Right lung (tissue), 10 donors: ENCODE measurements around the gene PGC. TPM values are rescaled to one million over a fixed set of nuclear protein-coding genes. Genes with fewer than 3 reads are reported as not detected.
A peak's percentile ranks its signal among the peaks of the same experiment; 100 is the strongest.

ENCODE experiments used
- DNase-seq, 2 donors: peaks; one replicate each; pipeline ENCODE4 v3.0.0-alpha.2; 2013
- long read RNA-seq, 8 donors: transcript quantifications; one replicate each; lab custom pipeline, GENCODE V29; 2026
- polyA plus RNA-seq, 5 donors: library from polyadenylated mRNA; unstranded; fragments of 120-200 nt; gene quantifications; one replicate each; pipeline versions ENCODE4 v1.2.1 to v1.2.3, GENCODE V29; 2013; ENCODE audit warnings: inconsistent platforms in 1 of 5, low replicate concordance in 1 of 5; ENCODE audit not compliant: insufficient read length in 5 of 5, insufficient read depth in 1 of 5

PGC gene
- 10 to 100 TPM in 1 of 5 donors, 1 to 10 TPM in 4; 5.4 to 10.5 (median 6.6) TPM for polyA plus RNA-seq
- long read RNA-seq, donor 1, partial matches to known transcripts: 0 of 4 reads
- long read RNA-seq, donor 1, other reads (novel, unspliced or antisense): 0 of 4 reads
- long read RNA-seq, donor 2: 0 reads
- long read RNA-seq, donor 3, partial matches to known transcripts: 0 of 1 reads
- long read RNA-seq, donor 3, other reads (novel, unspliced or antisense): 0 of 1 reads
- long read RNA-seq, donor 4, partial matches to known transcripts: 0 of 2 reads
- long read RNA-seq, donor 4, other reads (novel, unspliced or antisense): 0 of 2 reads
- long read RNA-seq, donor 5, transcript PGC-202 (9 exons, 1,371 nt): major isoform, 5 of 5 reads
- long read RNA-seq, donor 5, partial matches to known transcripts: 0 of 5 reads
- long read RNA-seq, donor 5, other reads (novel, unspliced or antisense): 0 of 5 reads
- long read RNA-seq, donor 6, partial matches to known transcripts: 0 of 1 reads
- long read RNA-seq, donor 6, other reads (novel, unspliced or antisense): 0 of 1 reads
- long read RNA-seq, donor 7, partial matches to known transcripts: 0 of 2 reads
- long read RNA-seq, donor 7, other reads (novel, unspliced or antisense): 0 of 2 reads
- long read RNA-seq, donor 8, partial matches to known transcripts: 0 of 1 reads
- long read RNA-seq, donor 8, other reads (novel, unspliced or antisense): 0 of 1 reads

DNA sequence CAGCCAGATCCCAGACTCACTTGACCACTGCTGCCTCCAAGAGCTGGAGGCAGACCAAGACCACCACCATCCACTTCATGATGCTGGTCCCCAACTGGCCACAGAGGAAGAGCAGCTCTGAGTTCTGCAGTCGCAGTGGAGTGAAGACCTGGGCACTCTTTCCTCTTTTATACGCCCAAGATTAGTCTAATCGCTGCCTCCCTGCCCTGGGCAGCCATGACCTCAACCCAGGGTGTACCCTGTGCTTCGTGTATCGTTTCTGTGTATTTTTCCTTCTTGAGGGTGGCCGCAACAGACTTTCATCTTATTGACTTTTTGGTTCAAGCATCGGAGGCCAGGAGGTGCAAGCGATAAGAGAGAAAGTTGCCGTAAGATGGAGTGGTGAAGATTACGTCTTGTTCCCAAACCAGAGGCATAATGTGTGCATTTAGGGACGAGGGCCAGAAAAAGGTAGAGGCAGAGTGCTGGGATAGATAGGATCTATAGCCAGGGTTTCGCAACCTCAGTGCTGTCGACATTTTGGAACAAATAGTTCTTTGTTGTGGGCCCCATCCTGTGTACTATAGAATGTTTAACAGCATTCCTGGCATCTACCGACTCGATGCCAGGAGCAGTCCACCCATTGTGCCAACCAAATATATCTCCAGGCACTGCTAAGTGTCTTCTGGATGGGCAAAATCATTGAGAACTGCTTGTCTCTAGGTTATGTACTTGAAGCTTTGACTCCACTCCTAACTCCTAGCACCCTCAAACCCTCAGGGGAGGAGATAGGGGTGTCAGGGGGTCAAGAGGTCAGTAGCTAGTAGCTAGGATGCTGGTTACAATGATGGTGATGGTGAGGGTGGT lies at the start of gene PGC:
TSS of gene PGC (minus strand) at position 142 of the 846 bp plus-strand sequence. CDS start at position 79, 63 bp downstream.
- DNase-seq: no peak

GRCh38 chr6:41796474-41796873 lies 49.3 kb upstream of the PGC start:
- DNase-seq: no peak

GRCh38 chr6:41791984-41792383 lies 44.8 kb upstream of the PGC start:
- no peak for DNase-seq

- no peak for DNase-seq
These were observed 44.1 kb upstream of the PGC start for GRCh38 chr6:41791305-41791704.

DNA sequence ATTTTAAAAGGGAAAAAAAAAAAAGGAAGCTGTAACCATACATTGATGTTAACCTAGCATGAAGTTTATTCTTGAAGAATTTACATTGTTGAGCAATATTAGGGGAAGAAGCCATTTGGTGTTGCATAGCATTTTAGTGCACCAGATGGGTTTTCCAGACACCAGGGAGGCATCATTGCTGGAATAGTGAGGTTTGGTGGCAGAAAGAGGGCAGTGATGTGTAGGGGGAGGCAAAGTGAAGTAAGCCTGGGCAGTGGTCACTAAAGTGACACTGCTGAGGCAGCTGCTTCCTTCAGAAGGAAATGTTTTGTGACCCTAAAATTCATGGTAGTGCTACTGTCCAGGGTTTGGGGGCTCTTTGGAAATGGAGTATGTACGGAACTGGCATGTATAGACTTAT lies 42.8 kb upstream of the PGC start:
- no peak for DNase-seq

GRCh38 chr6:41789390-41789724 lies 42.2 kb upstream of the PGC start:
- no peak for DNase-seq

- peak; percentile 95 to 96 for DNase-seq
These were observed 40.2 kb upstream of the PGC start, which contains the start of gene TOMM6 for GRCh38 chr6:41787219-41787917. TOMM6 (plus strand) TSS chr6:41787694; CDS start chr6:41787698, 4 bp downstream.

GRCh38 chr6:41786451-41787218 lies 39.4 kb upstream of the PGC start:
- DNase-seq: peak; percentile 82

DNA sequence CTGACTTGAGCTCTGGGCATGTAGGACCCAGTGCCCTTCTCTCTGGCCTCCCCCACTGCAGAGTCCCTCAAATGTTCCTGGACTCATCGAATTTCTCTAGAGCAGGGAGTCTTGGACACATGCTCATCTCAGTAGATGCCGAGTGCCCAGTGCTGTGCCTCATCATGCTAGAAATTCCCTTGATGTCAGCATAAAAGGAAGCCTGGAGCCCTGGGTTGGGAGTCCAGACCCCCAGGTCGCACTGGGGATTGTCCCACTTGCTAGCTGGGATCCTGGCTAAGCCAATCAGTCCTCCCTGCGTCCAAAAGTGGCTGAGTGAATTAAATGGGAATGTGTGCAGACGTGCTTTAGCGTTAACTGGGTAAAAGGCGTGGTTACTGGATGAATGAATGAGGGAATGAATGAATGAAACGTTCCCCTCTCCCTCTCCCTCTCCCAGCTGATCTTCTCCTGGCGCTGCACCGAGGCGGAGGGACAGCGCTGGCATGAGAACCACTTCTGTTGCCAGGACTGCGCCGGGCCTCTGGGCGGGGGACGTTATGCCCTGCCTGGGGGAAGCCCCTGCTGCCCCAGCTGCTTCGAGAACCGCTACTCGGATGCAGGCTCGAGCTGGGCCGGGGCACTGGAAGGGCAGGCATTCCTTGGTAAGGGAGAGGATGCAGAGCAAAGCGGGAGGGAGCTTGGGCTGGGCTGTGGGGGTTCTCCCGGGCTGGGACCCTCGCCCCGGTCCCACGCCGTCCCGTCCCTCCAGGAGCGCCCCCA lies 38.7 kb upstream of the PGC start:
- DNase-seq: peak in 1 of 2 donors; percentile 28

GRCh38 chr6:41785254-41785653 lies 38.1 kb upstream of the PGC start:
- no peak for DNase-seq

DNA sequence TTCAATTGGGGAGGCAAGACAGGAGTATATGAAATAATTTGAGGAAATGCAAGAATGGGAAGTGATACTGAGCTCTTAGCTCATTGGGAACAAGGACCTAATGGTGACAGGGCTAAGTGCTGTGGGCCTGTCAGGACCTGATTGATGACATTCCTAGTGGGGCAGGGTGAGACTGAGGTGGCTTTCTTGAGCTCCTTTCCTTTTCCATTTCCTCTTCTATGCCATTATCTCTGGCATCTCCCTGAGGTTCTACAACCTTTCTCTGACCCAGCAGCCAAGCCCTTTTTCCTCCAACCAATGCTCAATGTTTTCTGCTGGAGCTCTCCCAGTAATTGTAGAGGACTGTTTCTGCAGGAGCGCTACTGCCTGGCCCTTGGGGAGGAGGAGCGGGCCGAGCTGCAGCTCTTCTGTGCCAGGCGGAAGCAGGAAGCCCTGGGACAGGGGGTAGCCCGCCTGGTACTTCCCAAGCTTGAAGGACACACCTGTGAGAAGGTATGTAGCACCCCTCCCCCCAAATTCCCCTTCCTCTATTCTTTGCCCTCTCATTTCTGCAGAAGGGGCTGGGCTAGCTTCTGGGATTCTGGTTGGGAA lies 37.5 kb upstream of the PGC start:
- no peak for DNase-seq

DNA sequence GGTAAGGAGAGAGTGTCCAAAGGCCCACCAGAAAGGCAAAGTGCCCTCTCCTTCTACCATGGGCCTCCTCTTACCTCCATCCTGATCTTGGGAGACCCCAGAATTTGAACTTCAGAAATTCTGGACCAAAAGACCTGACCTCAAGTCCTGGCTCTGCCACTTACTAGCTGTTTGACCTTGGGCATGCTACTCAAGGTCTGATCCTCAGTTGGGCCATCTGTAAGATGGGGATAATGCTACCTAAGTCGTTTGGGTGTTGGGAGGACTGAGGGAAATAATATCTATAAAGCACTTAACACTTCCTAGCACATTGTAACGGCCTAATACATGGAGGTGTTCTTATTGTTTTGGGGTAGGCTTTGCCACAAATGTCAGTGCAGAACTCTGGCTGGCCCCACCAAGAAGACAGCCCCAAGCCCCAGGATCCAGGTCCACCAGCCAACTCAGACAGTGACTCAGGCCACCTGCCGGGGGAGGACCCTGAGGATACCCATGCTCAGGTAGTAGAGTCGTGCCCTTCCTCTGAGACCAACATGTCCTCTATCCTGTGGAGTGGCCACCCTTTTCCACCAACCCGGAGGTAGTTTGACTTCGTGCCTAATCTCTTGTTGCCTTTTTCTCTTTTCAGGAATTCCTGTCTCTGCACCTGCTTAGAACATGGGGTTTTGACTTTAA lies 36.0 kb upstream of the PGC start:
- no peak for DNase-seq

DNA sequence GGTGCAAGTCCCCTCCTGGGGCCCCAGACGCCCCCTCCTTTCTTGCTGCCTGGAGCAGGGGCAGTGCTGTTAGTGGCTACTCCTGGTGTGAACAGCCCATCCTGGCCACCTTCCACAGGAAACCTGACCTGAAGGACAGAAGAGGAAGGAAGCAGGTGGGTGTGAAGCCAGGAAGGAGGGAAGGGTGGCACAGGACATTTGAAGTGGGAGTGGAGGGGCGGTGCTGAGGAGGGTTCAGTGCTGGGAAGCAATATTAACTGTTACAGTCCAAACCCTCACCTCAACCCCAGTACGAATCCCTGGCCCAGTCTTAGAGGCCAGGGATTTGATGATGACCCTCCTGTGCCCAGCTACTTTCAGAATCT lies 34.2 kb upstream of the PGC start:
- no peak for DNase-seq

DNA sequence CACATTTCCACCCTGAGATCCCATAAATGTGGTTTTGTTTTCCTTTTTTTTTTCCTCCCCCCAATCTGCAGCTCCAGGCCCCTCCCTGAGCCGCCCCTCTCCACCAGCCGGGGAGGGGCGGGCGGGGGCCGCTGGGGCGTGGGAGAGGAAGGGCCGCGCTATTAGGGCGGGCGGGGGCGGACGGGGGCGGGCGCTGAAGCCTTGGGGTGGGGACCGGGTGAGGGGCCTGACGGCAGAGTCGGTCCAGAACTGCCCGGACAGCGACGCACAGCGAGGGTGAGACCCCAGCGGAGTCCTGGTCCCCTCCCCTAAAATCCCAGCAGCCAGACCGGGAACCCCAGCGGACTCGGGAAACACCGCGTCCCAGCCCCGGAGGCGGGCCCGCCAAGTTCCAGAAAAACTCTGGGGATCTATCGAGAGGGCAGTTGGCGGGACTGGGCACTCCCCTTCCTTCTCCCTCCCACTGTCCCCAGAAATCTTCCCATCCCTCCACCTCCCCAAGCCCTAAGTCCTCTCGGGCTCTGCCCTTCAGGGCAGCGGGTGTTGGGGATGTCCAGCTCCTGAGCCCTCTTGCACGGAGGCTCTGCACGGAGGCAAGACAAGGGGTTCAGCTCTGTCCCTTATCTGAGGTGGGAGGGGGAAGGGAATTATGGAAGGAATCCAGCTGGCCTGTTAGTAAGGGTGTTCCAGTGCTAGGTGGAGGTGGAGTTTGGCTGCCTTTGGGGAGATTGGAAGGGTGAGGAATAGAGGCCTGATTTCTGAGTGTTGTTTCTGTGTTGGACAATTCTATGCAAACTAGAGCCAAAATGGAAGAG lies 33.6 kb upstream of the PGC start, which contains the start of gene PRICKLE4:
TSS of gene PRICKLE4 (plus strand) at position 232 of the 815 bp plus-strand sequence. CDS start 2,692 bp downstream, outside the sequence.
- DNase-seq: peak in 1 of 2 donors; percentile 49

DNA sequence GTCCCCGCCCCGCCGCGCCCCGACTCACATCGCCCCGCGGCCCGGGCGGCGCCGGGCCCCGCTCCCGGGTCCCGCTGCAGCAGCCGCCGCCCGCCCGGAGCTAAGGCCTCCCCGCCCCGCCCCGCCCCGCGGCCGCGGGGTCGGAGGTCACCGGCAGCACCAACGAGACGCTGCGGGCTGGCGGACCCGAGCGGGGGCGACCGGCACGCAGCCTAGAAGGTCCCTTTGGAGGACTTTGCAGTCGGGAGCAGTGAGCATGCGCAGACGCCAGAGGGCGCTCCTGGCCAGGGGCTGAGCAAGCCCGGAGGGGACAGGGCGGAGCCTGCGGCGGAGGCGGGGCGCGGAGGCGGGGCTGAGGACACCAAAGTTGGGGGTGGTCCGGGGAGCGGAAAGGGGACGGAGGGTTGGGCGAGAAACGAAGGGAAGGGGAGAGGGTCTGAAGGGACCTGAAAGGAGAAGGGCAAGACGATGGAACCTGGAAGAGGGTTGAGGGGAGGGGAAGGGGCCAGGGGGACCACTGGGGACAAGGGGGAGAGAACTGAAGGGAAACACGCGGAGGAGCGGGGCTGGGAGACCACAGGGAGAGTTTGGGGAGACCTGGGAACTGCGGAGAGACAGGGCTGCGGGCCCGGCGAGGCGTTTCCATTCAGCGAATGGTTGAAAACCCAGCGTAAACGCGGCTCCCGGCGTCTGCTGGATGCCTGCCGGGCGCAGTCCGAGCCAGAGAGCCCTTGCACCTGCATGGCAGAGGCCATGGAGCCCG lies 32.8 kb upstream of the PGC start, which contains the start of gene FRS3:
TSS of gene FRS3 (minus strand) at position 113 of the 763 bp plus-strand sequence. CDS start 2,913 bp downstream, outside the sequence.
- DNase-seq: peak; percentile 97 to 98

- DNase-seq: no peak
These were observed 32.1 kb upstream of the PGC start for GRCh38 chr6:41779336-41779735.

DNA sequence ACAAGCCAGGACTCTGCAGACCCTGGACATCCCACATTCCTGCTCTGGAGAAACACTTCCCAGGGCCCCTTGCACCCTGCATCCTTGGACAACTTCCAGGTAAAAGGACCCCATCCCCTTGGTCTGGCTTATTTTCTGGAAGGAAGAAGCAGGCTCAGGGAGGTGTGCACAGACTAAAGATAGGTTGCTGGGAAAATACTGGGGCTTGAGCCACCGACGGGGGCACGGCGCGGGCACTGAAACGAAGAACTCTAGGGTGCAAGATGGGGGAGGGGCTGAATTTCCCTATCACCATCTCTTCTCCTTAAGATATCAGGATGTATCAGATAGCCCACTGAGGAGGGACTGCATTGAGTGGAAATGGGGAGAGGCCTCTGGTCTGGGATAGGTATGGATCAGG lies 31.7 kb upstream of the PGC start:
- no peak for DNase-seq
